GM10266 (cell line): ENCODE data around the gene PRPF40B.

Source experiments
- DNase-seq: peaks from one replicate; pipeline ENCODE4 v3.0.0; 2012; ENCODE audit errors: extremely low spot score
- CTCF ChIP-seq: IDR thresholded peaks from 2 replicates; pipeline ENCODE4 v1.5.1; 2012; ENCODE audit warnings: mild to moderate bottlenecking, low read depth; ENCODE audit not compliant: control insufficient read depth, insufficient read depth; ENCODE audit errors: missing control alignments

The PRPF40B gene

DNA sequence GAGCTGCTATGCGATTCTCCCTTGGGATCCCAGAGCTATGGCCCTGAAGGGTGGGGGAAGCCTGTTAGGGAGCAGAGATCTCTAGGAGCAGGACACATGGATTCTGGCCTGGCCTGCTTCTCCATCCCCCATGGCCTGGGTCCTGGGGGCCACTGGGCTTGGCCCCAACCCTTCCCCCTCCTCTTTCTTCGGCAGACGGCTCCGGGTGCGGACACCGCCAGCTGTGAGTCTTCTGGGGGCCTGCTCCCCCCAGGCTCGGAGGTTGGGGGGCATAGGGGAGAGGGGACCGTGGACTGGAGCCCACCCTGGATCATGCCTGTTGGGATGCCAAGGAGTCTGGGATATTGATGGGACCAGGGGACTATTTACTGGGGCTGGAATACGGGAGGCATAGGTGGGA is 9.0 kb downstream of the PRPF40B start:
- TF ChIP-seq CTCF, result no peak
- no peak for DNase-seq

GRCh38 chr12:49632986-49633702 is 9.8 kb downstream of the PRPF40B start:
- no peak for TF ChIP-seq CTCF
- no peak for DNase-seq

DNA sequence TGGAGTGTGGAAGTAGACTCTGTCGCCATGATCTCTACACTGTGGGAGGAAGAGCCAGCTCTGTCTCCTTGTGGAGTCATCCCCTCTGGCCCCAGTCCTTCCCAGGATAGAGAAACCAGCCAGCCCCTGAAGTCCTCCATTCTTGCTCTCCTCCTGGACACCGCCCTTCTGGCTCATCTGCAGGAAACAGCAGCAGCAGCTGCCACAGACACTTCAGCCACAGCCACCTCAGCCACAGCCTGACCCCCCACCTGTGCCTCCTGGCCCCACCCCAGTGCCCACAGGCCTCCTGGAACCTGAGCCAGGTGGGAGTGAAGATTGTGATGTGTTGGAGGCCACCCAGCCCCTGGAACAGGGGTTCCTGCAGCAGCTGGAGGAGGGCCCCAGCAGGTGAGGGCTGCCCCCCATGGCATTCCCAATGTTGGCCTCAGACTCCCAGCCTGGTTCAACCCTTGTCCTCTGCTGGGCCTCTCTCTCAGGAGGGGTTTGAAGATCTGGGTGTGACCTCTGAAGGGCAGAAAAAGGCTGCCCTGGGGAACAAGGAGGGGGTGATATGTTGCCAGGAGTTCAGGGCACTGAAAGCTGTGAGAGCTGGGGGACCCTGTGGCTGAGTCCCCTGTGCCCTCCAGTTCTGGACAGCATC is 10.5 kb downstream of the PRPF40B start:
- no peak for DNase-seq
- TF ChIP-seq CTCF, result no peak

GRCh38 chr12:49635036-49635435 is 11.7 kb downstream of the PRPF40B start:
- DNase-seq, result no peak
- TF ChIP-seq CTCF, result no peak

- no peak for DNase-seq
- TF ChIP-seq CTCF, result no peak
These were observed 12.3 kb downstream of the PRPF40B start for GRCh38 chr12:49635656-49636055.

DNA sequence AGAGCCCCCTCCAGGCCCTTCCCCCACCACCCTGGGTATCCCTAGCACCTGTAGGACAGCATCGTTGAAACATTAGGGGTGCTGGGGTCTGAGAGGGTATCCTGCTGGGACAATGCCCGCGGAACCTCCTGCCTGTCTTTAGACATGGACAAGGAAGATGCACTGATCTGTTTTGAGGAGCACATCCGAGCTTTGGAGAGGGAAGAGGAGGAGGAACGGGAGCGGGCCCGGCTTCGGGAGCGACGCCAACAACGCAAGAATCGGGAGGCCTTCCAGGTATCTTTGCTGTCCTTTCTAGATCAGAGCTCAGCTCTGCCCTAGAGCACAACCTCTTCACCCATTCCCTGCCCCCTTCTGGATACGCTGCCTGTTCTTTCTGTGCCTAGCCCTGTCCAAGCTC is 13.2 kb downstream of the PRPF40B start:
- no peak for DNase-seq
- no peak for TF ChIP-seq CTCF
